Gastrocnemius medialis (tissue), 4 donors: ENCODE measurements around the gene ZNF213.

Experiments used
- CTCF ChIP-seq, 5 experiments: fragments of 450-650 bp in 3 of 5; fragments of 200-600 bp in 2 of 5; sonication (generic) in 2 of 5; IDR thresholded peaks in 4 of 5; conservative IDR thresholded peaks in 1 of 5; 1 replicate in 4 of 5; 2 replicates in 1 of 5; pipeline ENCODE4 v1.5.1; 2016 to 2019; ENCODE audit warnings: antibody characterized with exemption in 5 of 5, mild to moderate bottlenecking in 3 of 5, moderate library complexity in 3 of 5
- POLR2A ChIP-seq, 2 donors: fragments of 450-650 bp; IDR thresholded peaks; one replicate each; pipeline ENCODE4 v1.6.1; 2017; ENCODE audit warnings: antibody characterized with exemption in 2 of 2, mild to moderate bottlenecking in 2 of 2, moderate library complexity in 2 of 2

- no peak for TF ChIP-seq CTCF (IDR thresholded peaks at IDR 0.05 in 4 of 5, conservative IDR thresholded peaks at IDR 0.05 in 1 of 5)
- TF ChIP-seq POLR2A (IDR thresholded peaks at IDR 0.05), result no peak
These were observed 48.1 kb upstream of the ZNF213 start for GRCh38 chr16:3086596-3087242.
